H1 (cell line): ENCODE measurements around the gene TBX6.
"Not testable (repeated sequence)": the region's sequence is repeated elsewhere in the genome, so short reads cannot be mapped to it uniquely, and the experiment has no call there.

Source experiments
- CTCF ChIP-seq, 3 experiments: IDR thresholded peaks; 1 replicate in 2 of 3; 2 replicates in 1 of 3; pipeline versions ENCODE4 v1.5.1 to v1.6.1; 2011; ENCODE audit warnings: low read length in 3 of 3, mild to moderate bottlenecking in 3 of 3, inconsistent platforms in 2 of 3, low read depth in 1 of 3, moderate library complexity in 1 of 3; ENCODE audit not compliant: insufficient read depth in 1 of 3; ENCODE audit errors: control extremely low read depth in 1 of 3
- EZH2 ChIP-seq: fragments of 200-600 bp; sonication (generic); IDR thresholded peaks from 2 replicates; pipeline ENCODE4 v1.7.1; 2012; ENCODE audit warnings: low read depth, mild to moderate bottlenecking, moderate library complexity, low read length, inconsistent platforms; ENCODE audit not compliant: severe bottlenecking
- GABPA ChIP-seq: IDR thresholded peaks from 2 replicates; pipeline ENCODE4 v1.6.1; 2011; ENCODE audit warnings: mild to moderate bottlenecking, low read length, moderate library complexity, borderline replicate concordance; ENCODE audit not compliant: insufficient read depth
- POLR2AphosphoS5 ChIP-seq: IDR thresholded peaks from 2 replicates; pipeline ENCODE4 v1.6.1; 2011; ENCODE audit warnings: low read depth, low read length
- SUZ12 ChIP-seq: fragments of 200-600 bp; sonication (generic); IDR thresholded peaks from 2 replicates; pipeline ENCODE4 v1.6.1; 2012; ENCODE audit warnings: mild to moderate bottlenecking, inconsistent platforms, low read length, moderate library complexity, mixed read lengths

DNA sequence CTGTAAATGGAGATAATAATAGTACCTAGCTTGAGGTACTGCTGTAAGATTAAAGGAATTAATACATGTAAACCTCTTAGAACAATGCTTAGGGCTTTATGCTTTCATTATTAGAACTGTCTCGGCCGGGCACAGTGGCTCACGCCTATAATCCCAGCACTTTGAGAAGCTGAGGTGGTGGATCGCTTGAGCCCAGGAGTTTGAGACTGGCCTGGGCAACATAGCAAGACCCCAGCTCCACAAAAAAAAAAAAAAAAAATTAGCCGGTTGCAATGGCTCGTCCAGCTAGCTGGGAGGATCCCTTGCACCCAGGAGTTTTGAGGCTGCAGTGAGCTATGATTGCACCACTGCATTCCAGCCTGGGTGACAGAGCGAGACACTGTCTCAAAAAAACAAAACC is 23.1 kb upstream of the TBX6 start:
- not testable (repeated sequence) for TF ChIP-seq GABPA; EZH2; CTCF (IDR thresholded peaks at IDR 0.05; ENCODE audit: control extremely low read depth in 1 of 3, insufficient read depth in 1 of 3, low read depth in 1 of 3, low read length in 3 of 3); SUZ12; POLR2AphosphoS5
